Measurements from ENCODE around the gene IPO13.

IPO13 gene

GRCh38 chr1:43919906-43920305 is 26.8 kb upstream of the IPO13 start:
- peak; percentile 95 for ATAC-seq (ENCODE audit: insufficient read depth, low read depth)

DNA sequence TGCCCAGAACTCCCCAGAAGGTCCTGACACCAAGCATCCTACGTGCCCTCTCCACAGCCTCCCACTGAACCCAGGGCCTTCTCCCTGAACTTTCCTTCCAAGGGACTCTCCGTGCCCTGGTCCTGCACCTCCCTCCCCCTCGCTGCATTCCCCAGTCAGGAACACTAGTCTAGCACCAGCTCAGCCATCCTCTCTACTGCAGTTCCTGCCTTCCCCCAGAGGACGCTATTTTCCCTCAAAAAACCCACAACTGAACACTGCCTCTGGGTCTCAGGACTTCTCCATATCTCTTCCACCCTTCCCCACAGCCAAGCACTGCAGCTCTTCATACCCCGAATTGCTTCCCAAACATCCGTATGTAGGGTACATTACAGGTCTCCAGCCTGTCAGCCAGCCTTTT is 25.7 kb upstream of the IPO13 start:
- Histone ChIP-seq H3K79me2 (ENCODE audit: insufficient read depth, low read length) (no peaks in the 10 kb centered on the region), H3K4me2 (ENCODE audit: insufficient read depth, low read length) (no peak overlapping the region), H3K27ac (ENCODE audit: low read length) (no peak overlapping the region), H4K20me1 (ENCODE audit: insufficient read depth, low read length) (no peaks in the 10 kb centered on the region), H3K4me1 (ENCODE audit: insufficient read depth, low read length) (peaks cover 11% of the 10 kb centered on the region; the same call in 1 of the 2 replicates), H3K9ac (ENCODE audit: low read depth, low read length) (no peak overlapping the region), H2AFZ (ENCODE audit: low read depth, low read length) (no peak overlapping the region), H3K27me3 (ENCODE audit: insufficient read depth, low read length, poor library complexity) (no peaks in the 10 kb centered on the region), H3K36me3 (ENCODE audit: insufficient read depth, low read length) (no peaks in the 10 kb centered on the region; the same call in 1 of the 2 replicates), H3K4me3 (ENCODE audit: low read depth in 1 of 2, low read length in 2 of 2) (no peak overlapping the region), H3K9me3 (ENCODE audit: insufficient read depth, low read length, severe bottlenecking) (no peaks in the 10 kb centered on the region)
- DNase-seq (no peak), ATAC-seq (ENCODE audit: insufficient read depth, low read depth) (no peak)
- TF ChIP-seq, protein P1, sequence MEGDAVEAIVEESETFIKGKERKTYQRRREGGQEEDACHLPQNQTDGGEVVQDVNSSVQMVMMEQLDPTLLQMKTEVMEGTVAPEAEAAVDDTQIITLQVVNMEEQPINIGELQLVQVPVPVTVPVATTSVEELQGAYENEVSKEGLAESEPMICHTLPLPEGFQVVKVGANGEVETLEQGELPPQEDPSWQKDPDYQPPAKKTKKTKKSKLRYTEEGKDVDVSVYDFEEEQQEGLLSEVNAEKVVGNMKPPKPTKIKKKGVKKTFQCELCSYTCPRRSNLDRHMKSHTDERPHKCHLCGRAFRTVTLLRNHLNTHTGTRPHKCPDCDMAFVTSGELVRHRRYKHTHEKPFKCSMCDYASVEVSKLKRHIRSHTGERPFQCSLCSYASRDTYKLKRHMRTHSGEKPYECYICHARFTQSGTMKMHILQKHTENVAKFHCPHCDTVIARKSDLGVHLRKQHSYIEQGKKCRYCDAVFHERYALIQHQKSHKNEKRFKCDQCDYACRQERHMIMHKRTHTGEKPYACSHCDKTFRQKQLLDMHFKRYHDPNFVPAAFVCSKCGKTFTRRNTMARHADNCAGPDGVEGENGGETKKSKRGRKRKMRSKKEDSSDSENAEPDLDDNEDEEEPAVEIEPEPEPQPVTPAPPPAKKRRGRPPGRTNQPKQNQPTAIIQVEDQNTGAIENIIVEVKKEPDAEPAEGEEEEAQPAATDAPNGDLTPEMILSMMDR (IDR thresholded peaks at IDR 0.05; ENCODE audit: borderline replicate concordance, extremely low read depth, low read length, poor library complexity, severe bottlenecking) = no peak

More at GRCh38 chr1:43919906-43920305, 26.8 kb upstream of the IPO13 start:
- H3K4me1 ChIP-seq (ENCODE audit: insufficient read depth, low read length) = peaks cover 11% of the 10 kb centered on the region; the same call in 1 of the 2 replicates
- no peaks in the 10 kb centered on the region for H3K79me2 ChIP-seq (ENCODE audit: insufficient read depth, low read length)
- peak; percentile 62 for DNase-seq
- H3K27ac ChIP-seq (ENCODE audit: low read length) = 0 out of 2 replicates have a peak overlapping the region, but pooled peaks have one; percentile 4
- H3K9me3 ChIP-seq (ENCODE audit: insufficient read depth, low read length, severe bottlenecking) = no peaks in the 10 kb centered on the region
- no peaks in the 10 kb centered on the region for H4K20me1 ChIP-seq (ENCODE audit: insufficient read depth, low read length)
- no peak overlapping the region for H3K4me3 ChIP-seq (ENCODE audit: low read depth in 1 of 2, low read length in 2 of 2)
- no peaks in the 10 kb centered on the region for H3K27me3 ChIP-seq (ENCODE audit: insufficient read depth, low read length, poor library complexity)
- H3K4me2 ChIP-seq (ENCODE audit: insufficient read depth, low read length) = no peak overlapping the region
- no peak overlapping the region for H3K9ac ChIP-seq (ENCODE audit: low read depth, low read length)
- no peak overlapping the region for H2AFZ ChIP-seq (ENCODE audit: low read depth, low read length)
- no peaks in the 10 kb centered on the region for H3K36me3 ChIP-seq (ENCODE audit: insufficient read depth, low read length)
- TF ChIP-seq, protein P1 (IDR thresholded peaks at IDR 0.05; ENCODE audit: borderline replicate concordance, extremely low read depth, low read length, poor library complexity, severe bottlenecking) = no peak
- TF ChIP-seq EZH2 (IDR thresholded peaks at IDR 0.05; ENCODE audit: borderline replicate concordance, low read depth, low read length, severe bottlenecking) = no peak

DNA sequence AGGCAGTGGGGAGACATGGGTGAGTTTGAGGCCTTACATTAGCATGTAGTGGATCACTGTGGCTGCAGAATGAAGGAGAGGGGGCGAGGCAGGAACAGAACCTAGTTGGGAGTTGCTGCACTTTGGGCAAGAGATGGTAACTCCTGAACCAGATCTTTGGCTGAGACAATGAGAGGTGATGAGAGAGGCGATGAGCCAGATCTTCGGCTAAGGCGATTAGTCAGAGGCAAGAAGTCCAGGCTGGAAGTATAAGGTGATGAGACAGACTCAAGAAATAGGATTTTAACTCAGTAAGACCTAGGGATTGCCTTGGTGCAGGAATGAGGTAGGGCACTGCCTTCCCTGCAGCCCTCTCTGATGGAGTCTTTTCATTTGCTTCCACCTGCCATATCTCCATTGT is 22.2 kb upstream of the IPO13 start:
- no peaks in the 10 kb centered on the region for H3K79me2 ChIP-seq (ENCODE audit: insufficient read depth, low read length)
- H4K20me1 ChIP-seq (ENCODE audit: insufficient read depth, low read length) = no peaks in the 10 kb centered on the region
- no peak overlapping the region for H3K4me3 ChIP-seq (ENCODE audit: low read depth in 1 of 2, low read length in 2 of 2)
- H3K9ac ChIP-seq (ENCODE audit: low read depth, low read length) = no peak overlapping the region
- TF ChIP-seq EZH2 (IDR thresholded peaks at IDR 0.05; ENCODE audit: borderline replicate concordance, low read depth, low read length, severe bottlenecking) = no peak
- TF ChIP-seq, protein P1 (IDR thresholded peaks at IDR 0.05; ENCODE audit: borderline replicate concordance, extremely low read depth, low read length, poor library complexity, severe bottlenecking) = no peak
- H2AFZ ChIP-seq (ENCODE audit: low read depth, low read length) = no peak overlapping the region
- DNase-seq (no peak), ATAC-seq (ENCODE audit: insufficient read depth, low read depth) (no peak)
- no peaks in the 10 kb centered on the region; the same call in 1 of the 2 replicates for H3K36me3 ChIP-seq (ENCODE audit: insufficient read depth, low read length)
- H3K4me1 ChIP-seq (ENCODE audit: insufficient read depth, low read length) = peaks cover 8% of the 10 kb centered on the region; the same call in 1 of the 2 replicates
- H3K4me2 ChIP-seq (ENCODE audit: insufficient read depth, low read length) = no peak overlapping the region
- H3K27me3 ChIP-seq (ENCODE audit: insufficient read depth, low read length, poor library complexity) = no peaks in the 10 kb centered on the region
- no peaks in the 10 kb centered on the region for H3K9me3 ChIP-seq (ENCODE audit: insufficient read depth, low read length, severe bottlenecking)
- no peak overlapping the region for H3K27ac ChIP-seq (ENCODE audit: low read length)

GRCh38 chr1:43925846-43926245 is 20.9 kb upstream of the IPO13 start:
- no peak overlapping the region for H3K4me3 ChIP-seq (ENCODE audit: low read depth in 1 of 2, low read length in 2 of 2)
- no peak for ATAC-seq (ENCODE audit: insufficient read depth, low read depth)
- no peak for DNase-seq
- H3K9me3 ChIP-seq (ENCODE audit: insufficient read depth, low read length, severe bottlenecking) = no peaks in the 10 kb centered on the region
- H4K20me1 ChIP-seq (ENCODE audit: insufficient read depth, low read length) = no peaks in the 10 kb centered on the region
- H3K9ac ChIP-seq (ENCODE audit: low read depth, low read length) = no peak overlapping the region
- no peak for TF ChIP-seq EZH2 (IDR thresholded peaks at IDR 0.05; ENCODE audit: borderline replicate concordance, low read depth, low read length, severe bottlenecking)
- TF ChIP-seq, protein P1 (IDR thresholded peaks at IDR 0.05; ENCODE audit: borderline replicate concordance, extremely low read depth, low read length, poor library complexity, severe bottlenecking) = no peak
- no peaks in the 10 kb centered on the region for H3K4me1 ChIP-seq (ENCODE audit: insufficient read depth, low read length)
- H2AFZ ChIP-seq (ENCODE audit: low read depth, low read length) = no peak overlapping the region
- H3K79me2 ChIP-seq (ENCODE audit: insufficient read depth, low read length) = no peaks in the 10 kb centered on the region
- H3K27me3 ChIP-seq (ENCODE audit: insufficient read depth, low read length, poor library complexity) = no peaks in the 10 kb centered on the region
- no peak overlapping the region for H3K4me2 ChIP-seq (ENCODE audit: insufficient read depth, low read length)
- peaks cover 7% of the 10 kb centered on the region for H3K36me3 ChIP-seq (ENCODE audit: insufficient read depth, low read length)
- no peak overlapping the region for H3K27ac ChIP-seq (ENCODE audit: low read length)
